GM13976 (cell line): ENCODE measurements around the gene HMGB3.
"Not testable (repeated sequence)": the region's sequence is repeated elsewhere in the genome, so short reads cannot be mapped to it uniquely, and the experiment has no call there.

Experiments used
- DNase-seq: peaks from one replicate; pipeline ENCODE4 v3.0.0; 2012; ENCODE audit warnings: low spot score
- CTCF ChIP-seq: IDR thresholded peaks from 2 replicates; pipeline ENCODE4 v1.5.1; 2012; ENCODE audit warnings: borderline replicate concordance, mild to moderate bottlenecking; ENCODE audit not compliant: insufficient read depth; ENCODE audit errors: extremely low read depth, missing control alignments, control extremely low read depth
- in situ Hi-C: fragments of 300-500 bp; cut with MboI; formaldehyde crosslinking; loops from one replicate; pipeline ENCODE4 v1.12.0; 2022; ENCODE audit warnings: low sequenced_read_pairs, mixed read lengths, inconsistent platforms; ENCODE audit not compliant: unreplicated experiment

The HMGB3 gene

GRCh38 chrX:150984169-150984824 lies 1.2 kb downstream of the HMGB3 start:
- no peak for TF ChIP-seq CTCF
- in situ Hi-C loops: no loop called here
- DNase-seq: no peak

- DNase-seq, in situ Hi-C loops: not testable (repeated sequence)
Measured at GRCh38 chrX:150987687-150988086, 4.6 kb downstream of the HMGB3 start.

- DNase-seq: no peak
- no peak for TF ChIP-seq CTCF
- in situ Hi-C loops: no loop called here
Measured at GRCh38 chrX:150989420-150989819, 6.3 kb downstream of the HMGB3 start.

- no peak for TF ChIP-seq CTCF
- in situ Hi-C loops: no loop called here
- no peak for DNase-seq
Measured at GRCh38 chrX:150990910-150991309, 7.8 kb downstream of the HMGB3 start.

- TF ChIP-seq CTCF: no peak
- in situ Hi-C loops: no loop called here
- DNase-seq: no peak
Measured at GRCh38 chrX:151000861-151001331, 17.8 kb downstream of the HMGB3 start.

GRCh38 chrX:151004085-151004484 lies 20.9 kb downstream of the HMGB3 start:
- in situ Hi-C loops: no loop called here
- no peak for DNase-seq
- TF ChIP-seq CTCF: no peak

GRCh38 chrX:151006410-151007109 lies 23.4 kb downstream of the HMGB3 start:
- no peak for DNase-seq
- no peak for TF ChIP-seq CTCF
- in situ Hi-C loops: no loop called here
